Right atrium auricular region (tissue), 2 donors: ENCODE measurements around the gene SPAG17. TPM values are rescaled to one million over a fixed set of nuclear protein-coding genes. Genes with fewer than 3 reads are reported as not detected.

Source experiments
- DNase-seq: peaks from one replicate; pipeline ENCODE4 v3.0.0-alpha.2; 2019; ENCODE audit warnings: low spot score
- H3K27ac ChIP-seq, 2 donors: fragments of 200-600 bp; sonication (generic); 1 replicate in 1 of 2; 2 replicates in 1 of 2; pipeline ENCODE4 v1.5.1; 2016 to 2019
- H3K27me3 ChIP-seq, 2 donors: fragments of 200-600 bp; sonication (generic); one replicate each; pipeline versions ENCODE4 v1.5.1 to v1.6.0; 2017 to 2019
- H3K36me3 ChIP-seq: fragments of 200-600 bp; sonication (generic); one replicate; pipeline ENCODE4 v1.5.1; 2016
- H3K4me1 ChIP-seq, 2 donors: fragments of 200-600 bp; sonication (generic); one replicate each; pipeline versions ENCODE4 v1.5.1 to v1.6.0; 2017 to 2019
- H3K4me3 ChIP-seq, 2 donors: fragments of 200-600 bp; sonication (generic); 1 replicate in 1 of 2; 2 replicates in 1 of 2; pipeline ENCODE4 v1.5.1; 2017 to 2019; ENCODE audit warnings: mild to moderate bottlenecking in 1 of 2, moderate library complexity in 1 of 2
- H3K9me3 ChIP-seq, 2 donors: fragments of 200-600 bp; sonication (generic); one replicate each; pipeline ENCODE4 v1.5.1; 2019
- CTCF ChIP-seq, 2 donors: fragments of 200-600 bp; sonication (generic); IDR thresholded peaks; one replicate each; pipeline ENCODE4 v1.5.1; 2019; ENCODE audit warnings: antibody characterized with exemption in 2 of 2
- total RNA-seq, 2 donors: library from RNA; depleted of rRNA; stranded (reverse); fragments of >200 nt; gene quantifications; one replicate each; pipeline ENCODE4 v1.1.0, GENCODE V29; 2016

SPAG17 gene
- total RNA-seq, 2 donors from 2014 or later: 0.39 TPM; not detected in 1

GRCh38 chr1:118128761-118129160, 56.3 kb downstream of the SPAG17 start:
- no peaks in the 10 kb centered on the region for H3K4me1 ChIP-seq
- no peak for TF ChIP-seq CTCF (IDR thresholded peaks at IDR 0.05)
- H3K4me3 ChIP-seq: no peak overlapping the region
- no peaks in the 10 kb centered on the region for H3K9me3 ChIP-seq
- no peaks in the 10 kb centered on the region for H3K36me3 ChIP-seq
- H3K27ac ChIP-seq: no peak overlapping the region
- DNase-seq: no peak
- no peaks in the 10 kb centered on the region for H3K27me3 ChIP-seq

DNA sequence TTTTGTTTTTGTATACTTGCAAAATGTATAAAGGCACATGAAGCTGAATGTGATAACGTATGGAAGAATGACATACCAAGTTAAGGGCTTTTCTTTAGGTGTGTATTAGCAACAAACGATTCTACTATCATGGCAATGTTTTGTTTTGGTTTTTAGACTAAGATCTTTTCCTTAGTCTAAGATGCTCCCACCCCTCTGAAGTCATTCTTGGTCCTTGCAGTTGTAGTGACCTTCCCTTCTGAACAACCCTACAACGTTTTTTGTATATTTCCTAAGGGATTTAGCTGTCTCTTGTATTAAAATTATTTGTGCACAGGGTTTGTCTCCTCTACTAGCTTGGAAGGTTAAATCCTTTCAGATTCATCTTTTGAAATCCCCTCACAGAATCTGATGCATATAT, 61.0 kb downstream of the SPAG17 start:
- Histone ChIP-seq H3K27ac (no peak overlapping the region), H3K4me1 (no peaks in the 10 kb centered on the region), H3K4me3 (no peak overlapping the region), H3K36me3 (no peaks in the 10 kb centered on the region), H3K9me3 (no peaks in the 10 kb centered on the region), H3K27me3 (no peaks in the 10 kb centered on the region)
- no peak for TF ChIP-seq CTCF (IDR thresholded peaks at IDR 0.05)
- no peak for DNase-seq

- no peak overlapping the region for H3K4me3 ChIP-seq
- H3K36me3 ChIP-seq: no peaks in the 10 kb centered on the region
- no peaks in the 10 kb centered on the region for H3K27me3 ChIP-seq
- no peak overlapping the region for H3K27ac ChIP-seq
- TF ChIP-seq CTCF (IDR thresholded peaks at IDR 0.05): no peak
- no peak for DNase-seq
- no peaks in the 10 kb centered on the region for H3K4me1 ChIP-seq
- no peaks in the 10 kb centered on the region for H3K9me3 ChIP-seq
These were observed 61.8 kb downstream of the SPAG17 start for GRCh38 chr1:118123116-118123839.

GRCh38 chr1:118122234-118123004, 62.6 kb downstream of the SPAG17 start:
- TF ChIP-seq CTCF (IDR thresholded peaks at IDR 0.05): no peak
- no peak overlapping the region for H3K4me3 ChIP-seq
- DNase-seq: no peak
- no peaks in the 10 kb centered on the region for H3K9me3 ChIP-seq
- H3K36me3 ChIP-seq: no peaks in the 10 kb centered on the region
- no peak overlapping the region for H3K27ac ChIP-seq
- H3K4me1 ChIP-seq: no peaks in the 10 kb centered on the region
- H3K27me3 ChIP-seq: no peaks in the 10 kb centered on the region

DNA sequence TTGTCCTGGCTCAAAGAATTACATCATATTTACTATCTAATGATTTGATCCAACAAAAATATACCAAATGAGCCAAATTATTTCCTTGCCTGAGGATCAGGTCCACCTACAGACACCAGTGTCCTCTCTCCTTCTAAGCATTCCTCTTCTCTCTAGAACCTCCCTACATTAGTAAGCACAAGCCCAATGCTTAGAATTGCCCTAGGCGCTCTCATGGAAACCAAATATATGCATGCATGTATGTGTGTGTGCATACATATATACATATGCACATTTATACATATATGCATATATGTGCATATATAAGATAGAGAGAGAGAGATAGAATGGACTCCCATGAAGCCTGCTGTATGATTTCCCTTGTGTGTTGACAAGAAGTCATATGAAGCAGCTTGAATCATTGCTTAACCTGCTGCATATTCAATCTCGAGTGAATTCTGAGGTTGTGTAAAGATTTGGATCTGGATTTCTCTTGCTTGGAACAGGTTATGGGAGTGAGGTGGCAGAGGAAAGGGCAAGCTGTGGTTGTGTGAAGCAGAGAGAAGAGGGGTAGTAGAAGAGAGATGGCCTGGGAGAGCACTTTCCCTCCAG, 66.1 kb downstream of the SPAG17 start:
- H3K4me1 ChIP-seq: no peaks in the 10 kb centered on the region
- H3K9me3 ChIP-seq: no peaks in the 10 kb centered on the region
- H3K36me3 ChIP-seq: no peaks in the 10 kb centered on the region
- no peak for DNase-seq
- H3K4me3 ChIP-seq: no peak overlapping the region
- no peak overlapping the region for H3K27ac ChIP-seq
- H3K27me3 ChIP-seq: no peaks in the 10 kb centered on the region
- no peak for TF ChIP-seq CTCF (IDR thresholded peaks at IDR 0.05)
